MG63 (cell line): ENCODE results near the gene MSI2. TPM values are rescaled to one million over a fixed set of nuclear protein-coding genes. Genes with fewer than 3 reads are reported as not detected.
A peak's percentile ranks its signal among the peaks of the same experiment; 100 is the strongest.

ENCODE experiments used
- DNase-seq: peaks from one replicate; pipeline ENCODE4 v3.0.0-alpha.2; 2020
- H3K27me3 ChIP-seq: fragments of 250-450 bp; sonication (Bioruptor Pico); 2 replicates; pipeline ENCODE4 v1.5.1; 2020; ENCODE audit warnings: mild to moderate bottlenecking, moderate library complexity
- H3K36me3 ChIP-seq: fragments of 250-450 bp; sonication (Bioruptor Pico); 2 replicates; pipeline ENCODE4 v1.5.1; 2020; ENCODE audit warnings: mild to moderate bottlenecking, moderate library complexity
- H3K4me3 ChIP-seq: fragments of 250-450 bp; sonication (Bioruptor Pico); 2 replicates; pipeline ENCODE4 v1.5.1; 2020; ENCODE audit warnings: mild to moderate bottlenecking, moderate library complexity
- H3K9me3 ChIP-seq: fragments of 250-450 bp; sonication (Bioruptor Pico); 2 replicates; pipeline ENCODE4 v1.5.1; 2020; ENCODE audit warnings: mild to moderate bottlenecking, moderate library complexity
- total RNA-seq: library from RNA; depleted of rRNA; stranded (reverse); fragments of >200 nt; shearing (Covaris generic); gene quantifications from 2 replicates; pipeline ENCODE4 v1.2.3, GENCODE V29; 2014; ENCODE audit warnings: low replicate concordance

Gene MSI2
- total RNA-seq, 1 experiment from 2014 or later = 2.8 TPM

DNA sequence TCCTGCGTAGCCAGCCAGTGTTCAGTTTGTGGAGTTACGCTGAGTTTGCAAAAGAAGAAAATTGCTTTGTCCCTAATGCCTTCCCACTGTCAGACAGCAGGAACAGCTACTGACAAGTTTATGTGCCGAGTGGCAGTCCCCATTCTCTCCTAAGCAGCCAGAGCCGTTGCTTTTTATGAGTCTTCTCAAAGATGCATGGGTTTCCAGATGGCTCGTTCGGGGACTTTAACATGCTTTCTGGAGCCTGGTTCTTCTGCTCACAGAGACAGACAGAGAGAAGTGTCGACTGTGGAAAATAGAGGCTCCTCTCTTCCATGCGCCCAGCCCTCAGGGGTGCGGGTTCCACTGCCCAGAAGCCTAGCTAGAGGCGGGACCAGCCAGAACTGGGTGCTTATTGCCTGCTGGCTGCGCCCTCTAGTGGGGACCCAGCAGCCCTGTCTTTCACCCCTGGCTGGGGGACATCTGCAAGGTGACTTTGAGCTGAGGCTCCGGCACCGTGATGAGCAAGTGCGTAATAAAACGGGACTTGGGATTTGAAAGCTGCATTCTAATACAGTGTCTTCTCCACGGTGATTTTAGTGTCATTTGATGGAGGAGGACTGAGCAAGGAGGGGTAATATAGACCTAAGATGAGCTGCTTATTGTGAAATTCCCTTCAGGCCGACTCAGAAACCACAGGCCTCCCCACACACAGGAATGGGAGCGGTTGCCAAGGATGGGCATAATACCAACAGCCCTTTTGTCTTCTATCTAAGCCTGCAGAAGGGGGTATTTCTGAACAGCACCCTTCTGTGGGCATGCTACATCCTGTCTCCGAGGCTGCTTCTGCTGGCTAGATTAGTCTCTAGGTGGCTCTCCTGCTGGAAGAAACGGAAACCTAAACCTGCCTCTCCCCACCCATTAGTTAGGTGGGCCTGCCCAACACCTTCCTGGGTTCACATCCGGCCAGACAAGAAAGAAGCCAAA, 415.6 kb downstream of the MSI2 start:
- peak; percentile 74 for DNase-seq
- no peaks in the 10 kb centered on the region for H3K27me3 ChIP-seq
- H3K36me3 ChIP-seq = no peaks in the 10 kb centered on the region
- no peak overlapping the region for H3K4me3 ChIP-seq
- no peaks in the 10 kb centered on the region for H3K9me3 ChIP-seq

DNA sequence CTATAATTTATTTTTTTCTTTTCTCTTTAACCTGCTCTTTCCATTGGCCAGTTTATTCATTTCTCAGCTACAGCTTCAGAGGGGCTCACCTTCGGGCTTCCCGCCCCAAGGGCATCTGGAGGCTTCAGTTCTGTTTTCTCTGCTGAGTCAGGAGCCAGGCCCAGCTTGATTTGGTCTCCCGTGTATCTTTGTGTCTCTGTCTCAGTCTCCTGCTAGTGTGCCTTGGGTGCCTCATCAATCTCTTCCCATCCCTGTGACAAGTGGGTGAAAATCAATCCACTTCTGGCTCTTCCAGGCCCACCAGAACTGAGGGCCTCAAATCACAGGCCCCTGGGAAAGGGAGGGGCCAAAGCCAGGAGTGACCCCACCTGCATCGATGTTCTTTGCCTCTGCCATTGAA, 416.6 kb downstream of the MSI2 start:
- H3K36me3 ChIP-seq = no peaks in the 10 kb centered on the region
- no peak for DNase-seq
- H3K9me3 ChIP-seq = no peaks in the 10 kb centered on the region
- H3K4me3 ChIP-seq = no peak overlapping the region
- no peaks in the 10 kb centered on the region for H3K27me3 ChIP-seq

DNA sequence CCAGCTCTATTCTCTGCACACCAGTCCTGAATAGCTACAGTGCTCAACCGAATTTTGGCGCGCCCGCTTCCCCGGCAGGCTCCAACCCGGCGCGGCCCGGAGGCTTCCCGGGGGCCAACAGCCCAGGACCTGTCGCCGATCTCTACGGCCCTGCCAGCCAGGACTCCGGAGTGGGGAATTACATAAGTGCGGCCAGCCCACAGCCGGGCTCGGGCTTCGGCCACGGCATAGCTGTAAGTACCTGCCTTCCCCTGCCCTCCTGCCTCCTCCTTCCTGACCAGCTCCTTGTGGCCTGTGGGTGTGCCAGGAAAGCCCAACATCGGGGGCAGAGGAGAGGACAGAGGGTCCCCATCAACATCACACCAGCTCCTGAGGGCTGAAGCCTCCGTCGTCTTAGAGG, 418.6 kb downstream of the MSI2 start:
- no peak for DNase-seq
- H3K9me3 ChIP-seq = no peaks in the 10 kb centered on the region
- no peaks in the 10 kb centered on the region for H3K36me3 ChIP-seq
- H3K27me3 ChIP-seq = no peaks in the 10 kb centered on the region
- no peak overlapping the region for H3K4me3 ChIP-seq

DNA sequence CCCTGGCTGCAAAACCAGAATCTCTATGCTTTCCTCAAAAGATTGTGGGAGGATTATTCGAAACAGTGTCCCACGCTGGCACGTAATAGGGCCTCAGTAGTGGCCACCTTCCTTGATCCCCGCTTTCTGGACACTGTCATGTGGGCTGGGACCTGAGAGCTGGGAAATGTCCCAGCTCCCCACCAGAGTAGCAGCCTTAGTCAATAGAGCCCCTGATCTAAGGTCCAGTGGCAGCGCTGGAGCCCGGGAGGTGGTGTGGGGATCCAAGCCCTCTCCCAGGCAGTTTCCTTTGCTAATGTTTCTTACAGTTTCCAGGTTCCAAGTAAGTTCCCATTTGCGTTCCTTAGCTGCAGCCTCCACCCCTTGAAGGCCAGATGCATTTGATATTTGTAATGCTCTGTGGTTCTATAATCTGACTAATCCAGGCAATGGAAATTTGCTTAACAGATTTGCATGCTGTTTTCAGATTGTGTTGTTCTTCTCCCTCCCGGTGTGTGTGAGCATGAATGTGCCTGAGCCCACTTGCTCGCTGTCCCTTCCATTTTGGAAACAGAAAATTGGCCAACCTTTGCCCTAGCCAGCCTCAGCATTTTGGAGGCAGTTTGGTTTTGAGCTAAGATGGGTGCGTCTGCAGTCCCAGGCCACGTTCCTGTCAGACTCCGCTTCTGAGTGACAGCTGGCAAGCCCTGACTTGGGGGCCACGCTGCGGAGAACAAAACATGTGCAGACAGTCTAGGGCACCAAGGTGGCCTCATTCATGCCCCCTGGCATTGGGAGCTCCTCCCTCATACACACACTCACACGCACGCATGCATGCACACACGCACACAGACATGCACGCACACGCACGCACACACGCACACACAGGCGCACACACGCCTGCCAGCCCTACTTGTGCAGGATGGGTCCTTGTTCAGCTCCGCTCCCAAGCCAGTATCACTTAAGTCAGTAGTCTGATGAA, 419.4 kb downstream of the MSI2 start:
- no peak for DNase-seq

DNA sequence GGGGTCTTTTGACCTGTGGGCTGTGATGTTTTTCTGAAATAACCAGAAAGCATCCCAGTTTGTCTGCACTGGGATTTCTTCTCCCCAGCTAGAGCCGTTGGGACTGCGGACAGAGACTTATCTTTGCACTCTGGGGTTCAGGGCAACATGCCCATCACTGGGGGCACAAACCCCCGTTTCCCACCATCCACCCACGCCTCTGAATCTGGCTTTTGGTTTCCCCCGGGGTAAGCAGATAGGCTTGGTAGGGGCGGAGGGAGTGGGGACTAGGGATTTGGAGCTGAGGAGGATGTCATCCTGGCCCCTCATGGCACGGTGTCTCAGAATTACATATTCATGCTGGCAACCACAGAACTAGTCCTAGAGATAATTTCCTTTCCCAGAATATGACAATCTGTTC, 420.2 kb downstream of the MSI2 start:
- H3K27me3 ChIP-seq = no peaks in the 10 kb centered on the region
- no peaks in the 10 kb centered on the region for H3K9me3 ChIP-seq
- DNase-seq = no peak
- no peak overlapping the region for H3K4me3 ChIP-seq
- no peaks in the 10 kb centered on the region for H3K36me3 ChIP-seq

More for the DNA sequence above, 419.4 kb downstream of the MSI2 start:
- Histone ChIP-seq H3K36me3 (no peaks in the 10 kb centered on the region), H3K27me3 (no peaks in the 10 kb centered on the region), H3K9me3 (no peaks in the 10 kb centered on the region), H3K4me3 (no peak overlapping the region)

DNA sequence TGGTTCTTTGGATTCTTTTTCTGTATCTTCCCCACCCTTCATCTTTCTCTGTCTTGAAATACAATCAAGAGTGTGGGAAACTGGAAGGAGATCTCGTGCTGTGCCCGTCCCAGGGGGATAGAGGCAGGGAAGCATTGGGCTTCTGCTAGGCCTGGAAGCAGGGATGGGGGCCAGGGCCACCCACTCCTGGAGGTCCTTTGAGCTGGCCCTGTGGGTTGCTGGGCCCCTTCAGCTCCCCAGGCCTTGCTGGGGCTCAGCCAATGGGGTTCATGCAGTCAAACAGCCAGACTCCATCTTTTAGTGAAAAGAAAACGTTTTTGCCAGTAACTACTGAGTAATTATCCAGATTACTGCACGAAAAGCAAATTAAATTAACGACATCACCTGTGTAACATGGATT, 421.0 kb downstream of the MSI2 start:
- Histone ChIP-seq H3K9me3 (no peaks in the 10 kb centered on the region), H3K4me3 (no peak overlapping the region), H3K36me3 (no peaks in the 10 kb centered on the region), H3K27me3 (no peaks in the 10 kb centered on the region)
- DNase-seq = no peak

DNA sequence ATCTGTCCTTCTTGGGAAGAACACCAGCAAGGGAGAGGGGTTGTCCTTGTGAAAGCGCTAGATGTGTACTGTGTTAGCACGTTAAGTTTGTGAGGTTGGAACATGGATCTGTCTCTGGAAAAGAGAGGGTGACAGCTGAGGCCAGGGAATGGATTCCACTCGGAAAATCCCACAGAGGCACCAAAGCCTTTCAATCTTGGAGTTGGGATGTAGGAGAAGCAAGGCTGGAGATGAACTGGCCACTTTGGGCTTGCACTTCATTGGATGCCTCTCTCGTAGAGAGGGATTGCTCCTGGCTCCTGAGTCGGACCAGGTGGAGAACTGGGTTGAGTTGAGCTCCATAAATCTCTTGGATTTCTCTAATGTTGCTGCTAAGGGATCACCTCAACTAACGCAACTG, 421.5 kb downstream of the MSI2 start:
- H3K4me3 ChIP-seq = no peak overlapping the region
- no peaks in the 10 kb centered on the region for H3K27me3 ChIP-seq
- no peak for DNase-seq
- H3K36me3 ChIP-seq = no peaks in the 10 kb centered on the region
- no peaks in the 10 kb centered on the region for H3K9me3 ChIP-seq

DNA sequence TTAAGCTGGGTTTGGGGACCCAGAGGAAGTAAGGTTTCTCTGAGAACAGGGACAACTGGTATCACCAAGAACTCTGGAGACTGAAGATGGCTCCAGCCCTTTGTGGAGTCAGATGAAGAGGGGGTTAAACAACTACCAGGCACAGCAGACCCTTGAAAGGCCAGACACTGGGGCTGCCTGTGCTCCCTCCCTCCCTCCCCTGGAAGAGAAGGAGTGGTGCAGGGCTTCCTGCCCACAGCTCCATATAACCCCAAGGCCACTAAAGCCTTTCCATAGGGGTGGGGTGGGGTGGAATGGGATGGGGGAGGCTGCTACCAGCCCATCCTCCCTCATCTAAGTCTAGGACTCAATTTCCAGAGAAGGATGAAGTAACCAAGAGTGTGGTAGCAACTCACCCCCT, 422.1 kb downstream of the MSI2 start:
- H3K27me3 ChIP-seq = no peaks in the 10 kb centered on the region

DNA sequence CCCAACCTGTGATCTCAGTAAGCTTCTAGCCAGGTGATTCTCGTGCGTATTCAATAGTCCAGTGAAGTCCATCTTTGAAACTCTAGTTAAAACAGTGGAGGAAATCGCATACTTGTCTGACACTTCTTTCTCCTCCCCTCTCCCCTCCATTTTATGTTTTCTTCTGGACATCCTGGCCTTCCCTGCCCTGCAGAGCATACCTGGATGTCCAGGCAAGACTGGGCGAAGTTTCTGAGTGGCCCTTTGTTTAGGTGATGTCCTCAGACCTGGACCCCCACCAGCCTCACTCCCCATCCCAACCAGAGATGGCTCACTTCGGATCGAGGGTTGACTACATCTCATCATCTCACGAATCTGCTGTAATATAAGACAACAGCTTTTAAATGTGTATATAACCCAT, 423.0 kb downstream of the MSI2 start:
- Histone ChIP-seq H3K4me3 (no peak overlapping the region), H3K27me3 (no peaks in the 10 kb centered on the region), H3K9me3 (no peaks in the 10 kb centered on the region), H3K36me3 (no peaks in the 10 kb centered on the region)
- no peak for DNase-seq

More for the DNA sequence above, 422.1 kb downstream of the MSI2 start:
- Histone ChIP-seq H3K36me3 (no peaks in the 10 kb centered on the region), H3K9me3 (no peaks in the 10 kb centered on the region), H3K4me3 (no peak overlapping the region)
- DNase-seq = no peak

DNA sequence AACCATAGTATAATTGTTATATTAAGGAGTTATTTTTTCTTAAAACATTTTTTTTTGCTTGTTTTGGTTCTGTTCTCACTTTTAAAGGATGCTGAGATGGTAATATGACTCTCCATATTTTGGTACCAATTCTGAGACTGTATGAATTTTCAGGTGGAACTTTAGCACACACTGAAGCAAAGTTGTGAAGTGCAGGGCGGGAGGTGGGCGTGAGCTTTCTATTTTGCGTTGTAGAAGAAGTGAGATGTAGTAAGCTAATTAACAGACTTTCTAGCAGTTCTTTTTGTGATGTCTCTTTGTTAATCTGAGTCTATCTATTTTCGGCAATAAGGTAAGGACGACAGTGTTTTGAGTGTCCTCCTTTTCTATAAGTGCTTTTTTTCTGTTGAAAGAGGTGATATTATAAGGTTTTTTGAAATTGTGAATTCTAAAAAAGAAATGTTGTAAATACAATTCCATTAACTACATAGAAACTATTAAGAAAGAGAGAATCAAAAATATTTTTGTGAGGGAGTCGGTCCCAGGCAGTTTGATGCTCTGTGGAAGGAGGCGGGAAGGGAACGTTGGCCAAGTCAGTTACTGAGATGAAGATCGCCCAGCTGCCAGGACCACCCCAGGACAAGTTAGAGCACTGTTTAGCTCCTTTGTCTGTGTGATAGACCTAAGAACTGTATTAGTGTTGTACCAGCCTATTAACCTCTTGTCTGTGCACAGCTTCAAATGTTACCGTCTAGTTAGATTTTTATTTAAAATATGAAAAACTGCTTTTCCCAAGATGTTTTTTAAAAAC, 423.8 kb downstream of the MSI2 start:
- H3K36me3 ChIP-seq = no peaks in the 10 kb centered on the region
- H3K27me3 ChIP-seq = no peaks in the 10 kb centered on the region
- H3K9me3 ChIP-seq = no peaks in the 10 kb centered on the region
- no peak for DNase-seq
- H3K4me3 ChIP-seq = no peak overlapping the region

DNA sequence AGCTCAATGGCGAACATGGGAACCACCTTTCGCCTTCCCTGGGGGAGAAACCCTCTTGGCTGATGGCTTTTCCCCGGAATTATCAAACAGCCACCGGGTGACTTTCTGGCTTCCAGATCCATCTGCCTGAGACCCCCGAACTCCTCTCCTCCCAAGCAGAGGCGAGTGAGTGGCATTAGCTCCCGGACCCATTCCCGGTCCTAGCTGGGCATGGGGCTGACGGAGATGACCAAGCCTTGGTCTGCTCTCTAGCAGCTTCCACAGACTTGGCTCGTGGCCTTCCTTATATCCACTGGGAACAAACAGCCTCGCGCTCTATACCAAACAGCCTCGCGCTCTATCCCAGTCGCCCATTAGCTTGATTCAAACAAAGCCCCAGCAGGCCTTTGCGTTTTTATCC, 426.4 kb downstream of the MSI2 start:
- no peak for DNase-seq
- no peaks in the 10 kb centered on the region for H3K36me3 ChIP-seq
- H3K4me3 ChIP-seq = no peak overlapping the region
- H3K9me3 ChIP-seq = no peaks in the 10 kb centered on the region
- H3K27me3 ChIP-seq = no peaks in the 10 kb centered on the region

DNA sequence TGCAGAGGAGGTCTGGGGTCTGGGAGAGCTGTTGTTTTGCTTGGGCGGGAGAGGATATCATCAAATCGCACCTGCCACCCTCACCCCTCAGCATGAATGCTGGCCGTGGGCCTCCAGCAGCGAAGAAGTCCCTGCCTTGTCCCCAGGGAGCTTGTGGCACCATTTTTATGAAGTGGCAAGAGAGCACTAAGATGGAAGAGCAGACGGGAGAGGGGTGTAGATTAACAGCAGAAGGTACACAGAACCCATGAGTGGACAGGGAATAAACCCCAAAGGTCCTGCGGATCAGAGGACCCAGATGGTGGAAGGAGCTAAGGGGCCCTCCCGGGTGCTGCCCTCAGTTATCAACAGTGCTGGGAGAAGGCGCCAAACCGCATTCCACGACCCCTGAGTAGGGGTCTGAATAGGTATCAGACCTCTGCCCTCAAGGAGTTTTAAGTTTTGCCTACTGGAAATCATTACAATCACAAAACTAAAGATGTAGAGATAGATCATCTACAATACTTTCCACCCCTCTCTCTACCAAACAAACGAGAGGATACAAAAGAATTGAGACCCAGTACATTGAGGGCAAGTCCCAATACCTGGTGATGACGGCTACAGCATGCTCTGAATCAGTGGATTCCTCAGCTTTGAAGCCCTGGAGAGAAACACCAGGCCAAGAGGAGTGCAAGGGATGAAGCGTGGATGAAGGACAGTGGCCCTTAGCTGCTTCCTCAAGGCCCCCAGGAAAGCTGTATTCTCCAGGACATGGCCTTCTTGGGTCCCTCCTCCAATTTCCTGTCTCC, 428.6 kb downstream of the MSI2 start:
- H3K27me3 ChIP-seq = no peaks in the 10 kb centered on the region; the same call in 1 of the 2 replicates

DNA sequence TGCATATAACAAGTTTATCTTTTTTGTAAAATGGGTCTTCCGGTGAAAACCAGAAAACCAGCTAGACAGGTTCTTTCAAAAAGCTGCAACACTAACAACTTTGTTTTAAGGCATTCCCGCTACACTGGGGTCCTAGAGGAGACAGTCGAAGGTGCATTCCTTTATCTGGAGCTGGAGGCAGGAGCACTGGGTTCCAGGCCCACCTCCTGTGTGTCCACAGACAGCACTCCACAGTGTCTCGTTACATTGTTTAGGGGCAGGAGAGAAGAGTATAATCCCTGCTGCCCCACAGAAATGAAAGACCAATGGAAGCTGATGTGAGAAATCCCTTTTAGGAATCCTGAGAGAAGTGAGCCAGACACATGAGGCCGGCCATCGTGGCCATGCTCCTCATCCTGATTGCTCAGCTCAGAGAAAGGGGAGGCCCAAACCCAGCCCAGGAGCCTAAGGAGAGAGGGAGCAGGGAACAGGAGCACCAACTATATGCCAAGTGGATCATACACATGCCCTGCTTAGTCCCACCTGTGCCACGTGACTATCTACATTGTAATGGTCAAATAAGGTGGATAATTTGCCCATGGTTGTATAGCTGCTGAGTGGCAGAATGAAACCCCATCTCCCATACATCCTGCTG, 429.3 kb downstream of the MSI2 start:
- no peak for DNase-seq
- Histone ChIP-seq H3K27me3 (no peaks in the 10 kb centered on the region; the same call in 1 of the 2 replicates), H3K4me3 (no peak overlapping the region), H3K9me3 (no peaks in the 10 kb centered on the region), H3K36me3 (no peaks in the 10 kb centered on the region)

More for the DNA sequence above, 428.6 kb downstream of the MSI2 start:
- no peaks in the 10 kb centered on the region for H3K36me3 ChIP-seq
- no peak for DNase-seq
- no peak overlapping the region for H3K4me3 ChIP-seq
- no peaks in the 10 kb centered on the region for H3K9me3 ChIP-seq

DNA sequence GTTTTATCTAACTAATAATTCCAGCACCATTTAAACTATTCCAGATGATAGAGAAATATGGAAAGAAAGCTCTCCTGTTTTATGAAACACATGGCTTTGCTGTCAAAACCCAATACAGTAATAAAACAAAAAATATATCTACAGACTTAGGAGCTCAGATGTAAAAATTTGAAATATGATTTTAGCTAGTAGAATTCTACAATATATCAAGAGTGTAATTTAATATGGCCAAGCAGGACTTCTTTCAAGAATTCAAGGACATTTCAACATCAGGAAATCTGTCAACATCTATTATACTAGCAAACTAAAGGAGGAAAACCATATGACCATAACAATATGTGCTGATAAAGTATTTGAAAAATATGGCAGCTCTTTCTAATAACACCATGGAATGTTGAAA, 431.3 kb downstream of the MSI2 start:
- Histone ChIP-seq H3K4me3 (no peak overlapping the region), H3K36me3 (no peaks in the 10 kb centered on the region), H3K9me3 (peaks cover 2% of the 10 kb centered on the region; the same call in 1 of the 2 replicates), H3K27me3 (no peaks in the 10 kb centered on the region; the same call in 1 of the 2 replicates)
- DNase-seq = no peak

DNA sequence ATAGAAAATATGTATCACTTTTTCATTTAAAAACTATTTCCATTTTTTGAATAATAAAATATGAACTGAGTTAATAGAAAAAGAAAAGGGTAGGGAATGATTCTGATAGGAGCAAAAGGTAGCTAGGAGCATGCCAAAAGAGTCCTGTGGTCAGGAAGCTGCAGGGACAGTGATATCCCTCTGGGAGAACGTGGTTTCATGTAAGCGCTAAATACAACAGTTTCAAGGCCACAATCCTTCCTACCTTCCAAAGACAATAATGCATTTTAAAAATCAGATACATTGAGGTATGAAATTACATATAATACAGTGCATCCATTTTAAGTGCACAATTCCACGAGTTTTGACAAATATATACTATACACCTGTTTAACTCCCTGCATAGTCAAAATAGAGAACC, 432.9 kb downstream of the MSI2 start:
- no peaks in the 10 kb centered on the region for H3K36me3 ChIP-seq
- DNase-seq = no peak
- peaks cover 2% of the 10 kb centered on the region; the same call in 1 of the 2 replicates for H3K9me3 ChIP-seq
- H3K4me3 ChIP-seq = no peak overlapping the region
- no peaks in the 10 kb centered on the region; the same call in 1 of the 2 replicates for H3K27me3 ChIP-seq
